Measurements from ENCODE around the gene NR3C2. TPM values are rescaled to one million over a fixed set of nuclear protein-coding genes. Genes with fewer than 3 reads are reported as not detected.

Gene NR3C2
- total RNA-seq, 2 donors from 2014 or later, result 0.44 to 0.82 TPM

- no peak for DNase-seq
- Histone ChIP-seq H3K4me1 (ENCODE audit: control insufficient read depth, insufficient read depth, low read length) (no peaks in the 10 kb centered on the region), H3K4me3 (ENCODE audit: low read length) (no peak overlapping the region), H3K9ac (ENCODE audit: extremely low read depth, low read length, poor library complexity, severe bottlenecking) (no peak overlapping the region), H3K27ac (ENCODE audit: low read depth, low read length) (no peak overlapping the region), H3K36me3 (ENCODE audit: control insufficient read depth, insufficient read depth, low read length) (no peaks in the 10 kb centered on the region), H3K27me3 (ENCODE audit: control insufficient read depth, insufficient read depth, low read length, poor library complexity, severe bottlenecking) (peaks cover 30% of the 10 kb centered on the region), H3K9me3 (ENCODE audit: control insufficient read depth, low read length) (no peaks in the 10 kb centered on the region)
- Mint-ChIP-seq H3K27ac (no peak overlapping the region), H3K36me3 (ENCODE audit: low read depth) (no peaks in the 10 kb centered on the region), H3K4me1 (peaks cover 7% of the 10 kb centered on the region), H3K27me3 (ENCODE audit: insufficient read depth) (peaks cover 37% of the 10 kb centered on the region), H3K9me3 (no peaks in the 10 kb centered on the region), H3K4me3 (no peak overlapping the region)
- WGBS, 2 experiments (ENCODE audit: insufficient coverage in 1 of 2, insufficient read length in 1 of 2), result 90 to 100% methylated on average over 1 to 2 of the region's 2 CpGs
- no peak for TF ChIP-seq CTCF (conservative IDR thresholded peaks at IDR 0.05)
Measured at GRCh38 chr4:148437439-148437838, 4.8 kb downstream of the NR3C2 start.

- H3K36me3 Mint-ChIP-seq (ENCODE audit: low read depth), result no peaks in the 10 kb centered on the region
- peaks cover 5% of the 10 kb centered on the region for H3K4me1 Mint-ChIP-seq
- no peak overlapping the region for H3K4me3 ChIP-seq (ENCODE audit: low read length)
- no peak overlapping the region for H3K9ac ChIP-seq (ENCODE audit: extremely low read depth, low read length, poor library complexity, severe bottlenecking)
- no peak overlapping the region for H3K27ac ChIP-seq (ENCODE audit: low read depth, low read length)
- H3K4me3 Mint-ChIP-seq, result no peak overlapping the region
- no peaks in the 10 kb centered on the region for H3K9me3 ChIP-seq (ENCODE audit: control insufficient read depth, low read length)
- TF ChIP-seq CTCF (conservative IDR thresholded peaks at IDR 0.05), result no peak
- H3K36me3 ChIP-seq (ENCODE audit: control insufficient read depth, insufficient read depth, low read length), result no peaks in the 10 kb centered on the region
- 91 to 94% methylated on average over 3 to 7 of the region's 7 CpGs for WGBS, 2 experiments (ENCODE audit: insufficient coverage in 1 of 2, insufficient read length in 1 of 2)
- peaks cover 30% of the 10 kb centered on the region for H3K27me3 Mint-ChIP-seq (ENCODE audit: insufficient read depth)
- no peak for DNase-seq
- peaks cover 25% of the 10 kb centered on the region for H3K27me3 ChIP-seq (ENCODE audit: control insufficient read depth, insufficient read depth, low read length, poor library complexity, severe bottlenecking)
- H3K27ac Mint-ChIP-seq, result no peak overlapping the region
- H3K4me1 ChIP-seq (ENCODE audit: control insufficient read depth, insufficient read depth, low read length), result no peaks in the 10 kb centered on the region
- no peaks in the 10 kb centered on the region for H3K9me3 Mint-ChIP-seq
Measured at GRCh38 chr4:148436512-148436911, 5.7 kb downstream of the NR3C2 start.

GRCh38 chr4:148435654-148436406, 6.4 kb downstream of the NR3C2 start:
- peaks cover 23% of the 10 kb centered on the region for H3K27me3 Mint-ChIP-seq (ENCODE audit: insufficient read depth)
- 88 to 90% methylated on average over 15 to 16 of the region's 16 CpGs for WGBS, 2 experiments (ENCODE audit: insufficient coverage in 1 of 2, insufficient read length in 1 of 2)

More at GRCh38 chr4:148435654-148436406, 6.4 kb downstream of the NR3C2 start:
- Histone ChIP-seq H3K4me1 (ENCODE audit: control insufficient read depth, insufficient read depth, low read length) (no peaks in the 10 kb centered on the region), H3K9me3 (ENCODE audit: control insufficient read depth, low read length) (no peaks in the 10 kb centered on the region), H3K27me3 (ENCODE audit: control insufficient read depth, insufficient read depth, low read length, poor library complexity, severe bottlenecking) (peaks cover 19% of the 10 kb centered on the region), H3K9ac (ENCODE audit: extremely low read depth, low read length, poor library complexity, severe bottlenecking) (no peak overlapping the region), H3K27ac (ENCODE audit: low read depth, low read length) (no peak overlapping the region), H3K36me3 (ENCODE audit: control insufficient read depth, insufficient read depth, low read length) (no peaks in the 10 kb centered on the region), H3K4me3 (ENCODE audit: low read length) (no peak overlapping the region)
- no peaks in the 10 kb centered on the region for H3K36me3 Mint-ChIP-seq (ENCODE audit: low read depth)
- no peak overlapping the region for H3K27ac Mint-ChIP-seq
- H3K9me3 Mint-ChIP-seq, result no peaks in the 10 kb centered on the region
- no peak overlapping the region for H3K4me3 Mint-ChIP-seq
- peaks cover under 1% of the 10 kb centered on the region for H3K4me1 Mint-ChIP-seq
- DNase-seq, result no peak
- TF ChIP-seq CTCF (conservative IDR thresholded peaks at IDR 0.05), result no peak
